ENCODE measurements around the gene AKT1. TPM values are rescaled to one million over a fixed set of nuclear protein-coding genes. Genes with fewer than 3 reads are reported as not detected.
"Not testable (repeated sequence)": the region's sequence is repeated elsewhere in the genome, so short reads cannot be mapped to it uniquely, and the experiment has no call there.

Gene AKT1
- total and polyA plus RNA-seq, 4 donors: 30.6 to 192 (median 58.7) TPM

- TF ChIP-seq RAD21 (IDR thresholded peaks at IDR 0.05): no peak
- no peak for TF ChIP-seq FOXA1 (IDR thresholded peaks at IDR 0.05)
- no peak for TF ChIP-seq REST (IDR thresholded peaks at IDR 0.05)
- no peak for TF ChIP-seq MAX (IDR thresholded peaks at IDR 0.05)
- TF ChIP-seq CTCF (IDR thresholded peaks at IDR 0.05; ENCODE audit: low read depth, low read length, missing input control): no peak
- no peak for TF ChIP-seq ZBTB33 (IDR thresholded peaks at IDR 0.05)
- TF ChIP-seq NR2F2 (IDR thresholded peaks at IDR 0.05): no peak
- no peak for TF ChIP-seq GABPA (IDR thresholded peaks at IDR 0.05 in 1 of 2, conservative IDR thresholded peaks at IDR 0.05 in 1 of 2)
- no peak for TF ChIP-seq RXRA (IDR thresholded peaks at IDR 0.05)
- TF ChIP-seq YY1 (IDR thresholded peaks at IDR 0.05): no peak
- TF ChIP-seq JUND (IDR thresholded peaks at IDR 0.05): no peak
- no peak for TF ChIP-seq HNF4A (conservative IDR thresholded peaks at IDR 0.05)
- H3K27ac ChIP-seq (ENCODE audit: low read depth in 1 of 2, low read length in 2 of 2): peak overlapping the region; percentile 83 to 92
- WGBS: 81% methylated on average over 90 of the region's 90 CpGs
- peak overlapping the region in 2 of 3 donors; percentile 7 to 85 for H3K4me3 ChIP-seq (ENCODE audit: low read depth in 1 of 3, low read length in 3 of 3)
- no peaks in the 10 kb centered on the region for H3K27me3 ChIP-seq (ENCODE audit: control insufficient read depth in 4 of 4, insufficient read depth in 4 of 4, low read length in 3 of 4)
- H3K4me1 ChIP-seq (ENCODE audit: control insufficient read depth in 4 of 4, insufficient read depth in 4 of 4, low read length in 3 of 4): peaks cover 11 to 58% (median 47%) of the 10 kb centered on the region in 4 donors
- no peaks in the 10 kb centered on the region for H3K9me3 ChIP-seq (ENCODE audit: control insufficient read depth in 4 of 4, low read length in 3 of 4)
- peaks cover 0 to 11% (median 7%) of the 10 kb centered on the region in 4 donors for H3K36me3 ChIP-seq (ENCODE audit: control insufficient read depth in 4 of 4, insufficient read depth in 3 of 4, low read depth in 1 of 4, low read length in 3 of 4)
- peak overlapping the region in 1 of 2 donors; percentile 69 for H3K9ac ChIP-seq (ENCODE audit: low read depth in 1 of 2, low read length in 2 of 2)
- peak; percentile 49 for DNase-seq (ENCODE audit: low spot score)
Measured at GRCh38 chr14:104751539-104752422, 43.8 kb downstream of the AKT1 start.

- H3K4me1 ChIP-seq (ENCODE audit: control insufficient read depth in 4 of 4, insufficient read depth in 4 of 4, low read length in 3 of 4): peaks cover 12 to 64% (median 54%) of the 10 kb centered on the region in 4 donors
Measured at GRCh38 chr14:104750753-104751057, 44.8 kb downstream of the AKT1 start.

More at GRCh38 chr14:104750753-104751057, 44.8 kb downstream of the AKT1 start:
- peak; percentile 14 for TF ChIP-seq SP1 (IDR thresholded peaks at IDR 0.05)
- DNase-seq (ENCODE audit: low spot score); H3K36me3 ChIP-seq (ENCODE audit: control insufficient read depth in 4 of 4, insufficient read depth in 3 of 4, low read depth in 1 of 4, low read length in 3 of 4); H3K27me3 ChIP-seq (ENCODE audit: control insufficient read depth in 4 of 4, insufficient read depth in 4 of 4, low read length in 3 of 4); H3K9ac ChIP-seq (ENCODE audit: low read depth in 1 of 2, low read length in 2 of 2); H3K9me3 ChIP-seq (ENCODE audit: control insufficient read depth in 4 of 4, low read length in 3 of 4); H3K4me3 ChIP-seq (ENCODE audit: low read depth in 1 of 3, low read length in 3 of 3): not testable (repeated sequence)
- WGBS: 84% methylated on average over 5 of the region's 5 CpGs
- peak overlapping the region in 1 of 2 donors; percentile 89 for H3K27ac ChIP-seq (ENCODE audit: low read depth in 1 of 2, low read length in 2 of 2)

Data from liver (tissue), 9 donors.